Aorta (tissue), 5 donors: ENCODE results near the gene WFIKKN1. TPM values are rescaled to one million over a fixed set of nuclear protein-coding genes. Genes with fewer than 3 reads are reported as not detected.

Experiments used
- ATAC-seq: fragments of 200-7000 bp; cut with Tn5 transposase; one replicate; pipeline ENCODE4 v1.9.1; 2022; ENCODE audit warnings: moderate library complexity; ENCODE audit not compliant: low FRiP score
- DNase-seq, 2 donors: peaks; one replicate each; pipeline ENCODE4 v3.0.0-alpha.2; 2020
- H3K27ac ChIP-seq, 2 donors: one replicate each; pipeline ENCODE4 v1.5.1; 2013; ENCODE audit warnings: low read length in 2 of 2, mild to moderate bottlenecking in 2 of 2, moderate library complexity in 2 of 2, control low read depth in 1 of 2, inconsistent platforms in 1 of 2, low read depth in 1 of 2
- H3K27me3 ChIP-seq, 2 donors: one replicate each; pipeline ENCODE4 v1.6.1; 2013; ENCODE audit warnings: control low read depth in 1 of 2, low read length in 1 of 2, mild to moderate bottlenecking in 1 of 2, moderate library complexity in 1 of 2; ENCODE audit not compliant: insufficient read depth in 2 of 2, control insufficient read depth in 1 of 2
- H3K36me3 ChIP-seq, 2 donors: one replicate each; pipeline ENCODE4 v1.6.1; 2013; ENCODE audit warnings: control low read depth in 1 of 2, low read length in 1 of 2, mild to moderate bottlenecking in 1 of 2; ENCODE audit not compliant: insufficient read depth in 2 of 2, control insufficient read depth in 1 of 2
- H3K4me1 ChIP-seq, 2 donors: one replicate each; pipeline ENCODE4 v1.6.1; 2013; ENCODE audit warnings: low read length in 2 of 2, control low read depth in 1 of 2, mild to moderate bottlenecking in 1 of 2, moderate library complexity in 1 of 2; ENCODE audit not compliant: insufficient read depth in 2 of 2, control insufficient read depth in 1 of 2
- H3K4me3 ChIP-seq, 2 donors: one replicate each; pipeline ENCODE4 v1.5.1; 2013; ENCODE audit warnings: low read length in 2 of 2, control low read depth in 1 of 2, mild to moderate bottlenecking in 1 of 2
- H3K9me3 ChIP-seq: one replicate; pipeline ENCODE4 v1.6.1; 2013; ENCODE audit warnings: mild to moderate bottlenecking, low read length; ENCODE audit not compliant: control insufficient read depth
- WGBS, 2 donors: extraction: QIAGEN DNeasy Blood & Tissue Kit; methylation state at CpG; one replicate each; pipeline ENCODE4 v1.1.7; 2013; 5-methylcytosine and 5-hydroxymethylcytosine counted together
- intact Hi-C, 2 donors: fragments of 100-400 bp; cut with DNase I; formaldehyde crosslinking; loops; one replicate each; pipeline versions ENCODE4 v1.14.2 to v1.15.0; 2022
- long read RNA-seq, 2 donors: library from polyadenylated mRNA; unstranded; transcript quantifications; one replicate each; pipeline ENCODE4 v2.0.0, GENCODE V29; 2020 to 2021
- polyA plus RNA-seq, 2 donors: library from polyadenylated mRNA; stranded (reverse); fragments of 200-250 nt; gene quantifications; one replicate each; pipeline ENCODE4 v1.2.3, GENCODE V29; 2013
- total RNA-seq, 2 donors: library from RNA; stranded (reverse); fragmentation: NEBNext Ultra II Directional; extraction: Animal tissue kit (Norgen Biotek cat#: 25700); gene quantifications; one replicate each; pipeline ENCODE4 v1.2.1, GENCODE V29; 2021
- donor health status: healthy with polysubstance abuse.
- donor health status: Bipolar disorder and iron deficiency.
- donor health status: DM: no; HTN: no; CAD: no.
- donor health status: DM: no; HTN: no; CAD: no.
- donor health status: DM: yes; HTN: yes; CAD: no.

Gene WFIKKN1
- total RNA-seq (1 to 10 TPM in 1 of 2 donors, under 1 TPM in 1; 0.33 to 1.0 TPM), polyA plus RNA-seq (1 to 10 TPM in 1 of 2 donors, under 1 TPM in 1; 0.63 to 2.2 TPM)
- long read RNA-seq, donor 1, full-length matches to known transcripts: 11 of 11 reads
- long read RNA-seq, donor 1, partial matches to known transcripts: 0 of 11 reads
- long read RNA-seq, donor 1, other reads (novel, unspliced or antisense): 0 of 11 reads
- long read RNA-seq, donor 2, full-length matches to known transcripts: 4 of 4 reads
- long read RNA-seq, donor 2, partial matches to known transcripts: 0 of 4 reads
- long read RNA-seq, donor 2, other reads (novel, unspliced or antisense): 0 of 4 reads

DNA sequence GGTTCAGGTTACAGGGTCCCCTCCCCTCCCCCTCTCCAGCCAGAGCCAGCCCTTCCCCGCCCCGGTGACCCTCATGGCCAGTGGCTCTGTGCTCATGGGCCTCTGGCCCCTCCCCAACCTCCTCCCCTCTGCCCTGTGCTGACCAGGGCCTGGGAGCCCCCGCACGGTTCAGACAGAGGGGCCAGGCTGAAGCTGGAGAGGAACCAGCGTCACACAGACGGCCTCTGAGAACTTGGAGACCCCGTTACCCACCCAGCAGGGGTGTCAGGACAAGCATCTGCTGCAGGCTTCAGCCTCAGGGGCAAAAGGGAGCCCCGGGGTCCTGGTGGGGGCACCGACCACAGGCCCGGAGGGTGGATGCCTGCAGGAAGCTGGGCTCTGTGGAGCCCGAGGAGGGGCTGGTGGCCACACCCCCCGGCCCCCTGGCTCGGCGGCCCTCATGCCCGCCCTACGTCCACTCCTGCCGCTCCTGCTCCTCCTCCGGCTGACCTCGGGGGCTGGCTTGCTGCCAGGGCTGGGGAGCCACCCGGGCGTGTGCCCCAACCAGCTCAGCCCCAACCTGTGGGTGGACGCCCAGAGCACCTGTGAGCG is at the start of gene WFIKKN1:
WFIKKN1 (plus strand) TSS at position 171 of the 591 bp plus-strand sequence; CDS start at position 440, 269 bp downstream.
- H3K36me3 ChIP-seq: peaks cover 0 to 2% of the 10 kb centered on the region in 2 donors
- no peak for ATAC-seq
- H3K27ac ChIP-seq: no peak within 1 kb of the TSS
- no peaks in the 10 kb centered on the region for H3K4me1 ChIP-seq
- peak in 1 of 2 donors; percentile 46 for DNase-seq
- no peaks in the 10 kb centered on the region for H3K9me3 ChIP-seq
- 7% methylated on average over 21 to 23 of the region's 23 CpGs for WGBS, 2 donors
- intact Hi-C loops: no loop called here
- H3K27me3 ChIP-seq: no peaks in the 10 kb centered on the region
- H3K4me3 ChIP-seq: no peak within 1 kb of the TSS

- no peaks in the 10 kb centered on the region for H3K9me3 ChIP-seq
- H3K36me3 ChIP-seq: no peaks in the 10 kb centered on the region
- 81 to 90% methylated on average over 18 of the region's 18 CpGs for WGBS, 2 donors
- ATAC-seq (no peak), DNase-seq (no peak)
- H3K27ac ChIP-seq: no peak overlapping the region
- H3K27me3 ChIP-seq: no peaks in the 10 kb centered on the region
- intact Hi-C loops: no loop called here
- H3K4me3 ChIP-seq: no peak overlapping the region
- H3K4me1 ChIP-seq: no peaks in the 10 kb centered on the region
Observed at GRCh38 chr16:582218-582613, 48.6 kb upstream of the WFIKKN1 start.

GRCh38 chr16:582614-583331 is 48.0 kb upstream of the WFIKKN1 start:
- intact Hi-C loops: no loop called here
- Histone ChIP-seq H3K4me3 (no peak overlapping the region), H3K4me1 (no peaks in the 10 kb centered on the region), H3K9me3 (no peaks in the 10 kb centered on the region), H3K36me3 (no peaks in the 10 kb centered on the region), H3K27ac (no peak overlapping the region), H3K27me3 (no peaks in the 10 kb centered on the region)
- no peak for ATAC-seq
- no peak for DNase-seq
- 76 to 78% methylated on average over 20 to 21 of the region's 21 CpGs for WGBS, 2 donors

- 67 to 71% methylated on average over 16 of the region's 16 CpGs for WGBS, 2 donors
Observed at GRCh38 chr16:583470-583814, 47.3 kb upstream of the WFIKKN1 start.

DNA sequence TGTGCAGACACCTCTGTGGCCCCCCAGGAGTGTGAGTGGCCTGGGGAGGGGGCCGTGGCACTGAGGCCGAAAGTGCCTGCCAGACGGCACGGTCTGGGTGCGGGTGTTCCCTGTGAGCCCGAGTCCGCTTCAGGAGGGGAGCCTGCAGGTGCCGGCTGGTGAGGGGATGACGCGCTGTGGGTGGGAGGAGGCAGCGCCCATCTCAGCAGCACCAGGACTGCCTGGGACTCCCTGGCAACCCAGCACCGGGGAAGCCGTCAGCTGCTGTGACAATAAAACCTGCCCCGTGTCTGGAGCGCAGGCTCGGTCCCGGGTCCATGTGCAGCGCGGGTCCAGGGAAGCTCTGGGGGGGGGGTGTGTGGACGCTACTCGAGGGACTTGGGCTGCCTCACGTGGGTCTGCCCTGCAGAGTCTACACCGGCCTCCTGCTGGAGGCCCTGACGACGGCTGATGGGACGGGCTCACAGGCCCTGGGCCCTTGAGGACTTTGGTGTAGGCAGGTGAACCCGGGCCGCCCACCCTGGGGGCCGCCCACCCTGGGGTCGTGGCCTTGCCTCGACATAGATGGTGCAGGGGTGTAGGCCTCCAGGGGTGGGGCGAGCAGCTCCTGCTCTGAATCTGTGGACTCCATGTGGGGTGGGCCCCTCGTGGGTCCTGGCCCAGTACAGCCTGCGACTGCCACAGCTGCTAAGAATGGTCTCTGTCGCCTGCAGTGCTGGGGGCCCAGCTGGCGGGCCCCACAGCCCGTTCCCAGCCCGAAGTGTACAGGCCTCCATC is 46.8 kb upstream of the WFIKKN1 start:
- no peaks in the 10 kb centered on the region for H3K4me1 ChIP-seq
- ATAC-seq: no peak
- intact Hi-C loops: no loop called here
- no peaks in the 10 kb centered on the region for H3K27me3 ChIP-seq
- H3K27ac ChIP-seq: no peak overlapping the region
- no peak overlapping the region for H3K4me3 ChIP-seq
- H3K36me3 ChIP-seq: no peaks in the 10 kb centered on the region
- H3K9me3 ChIP-seq: no peaks in the 10 kb centered on the region
- no peak for DNase-seq
- WGBS, 2 donors: 59% methylated on average over 34 to 38 of the region's 38 CpGs

More at GRCh38 chr16:583470-583814, 47.3 kb upstream of the WFIKKN1 start:
- ATAC-seq (no peak), DNase-seq (no peak)
- H3K9me3 ChIP-seq: no peaks in the 10 kb centered on the region
- H3K4me3 ChIP-seq: no peak overlapping the region
- no peaks in the 10 kb centered on the region for H3K4me1 ChIP-seq
- no peak overlapping the region for H3K27ac ChIP-seq
- no peaks in the 10 kb centered on the region for H3K27me3 ChIP-seq
- H3K36me3 ChIP-seq: no peaks in the 10 kb centered on the region
- intact Hi-C loops: no loop called here

- DNase-seq: no peak
- H3K27ac ChIP-seq: no peak overlapping the region
- no peak overlapping the region for H3K4me3 ChIP-seq
- H3K9me3 ChIP-seq: no peaks in the 10 kb centered on the region
- no peaks in the 10 kb centered on the region for H3K27me3 ChIP-seq
- H3K36me3 ChIP-seq: no peaks in the 10 kb centered on the region
- intact Hi-C loops: loop anchor here in 1 of 2 donors (5.0 kb wide), 1 partner anchor 52 kb away; the partner anchor contains the start of gene METTL26
- WGBS, 2 donors: 14 to 19% methylated on average over 10 of the region's 10 CpGs
- no peak for ATAC-seq
- no peaks in the 10 kb centered on the region for H3K4me1 ChIP-seq
Observed at GRCh38 chr16:585351-585750, 45.4 kb upstream of the WFIKKN1 start.

DNA sequence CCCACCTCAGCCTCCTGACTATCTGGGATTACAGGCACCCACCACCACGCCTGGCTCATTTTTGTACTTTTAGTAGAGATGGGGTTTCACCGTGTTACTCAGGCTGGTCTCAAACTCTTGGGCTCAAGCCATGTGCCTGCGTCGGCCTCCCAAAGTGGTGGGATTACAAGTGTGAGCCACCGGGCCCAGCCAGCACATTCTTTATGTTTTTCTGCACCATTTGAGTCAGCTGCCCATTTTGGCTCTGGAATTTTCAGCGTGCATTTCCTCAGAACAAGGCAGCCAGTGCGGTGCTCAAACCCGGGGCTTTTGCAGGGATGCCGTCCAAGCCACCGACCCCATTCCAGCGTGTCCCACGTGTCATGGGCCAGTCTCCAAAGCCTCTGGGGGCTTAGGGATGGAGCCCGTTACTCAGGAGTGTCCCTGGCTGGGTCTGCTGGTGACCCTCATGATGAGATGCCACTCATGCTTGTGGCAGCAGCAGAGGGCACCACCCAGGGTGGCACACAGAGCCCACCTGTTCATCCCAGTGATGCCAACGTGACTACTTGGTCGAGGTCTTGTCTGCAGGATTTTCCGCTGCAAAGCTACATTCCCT is 44.6 kb upstream of the WFIKKN1 start:
- Histone ChIP-seq H3K27me3 (no peaks in the 10 kb centered on the region), H3K4me1 (no peaks in the 10 kb centered on the region), H3K27ac (no peak overlapping the region), H3K9me3 (no peaks in the 10 kb centered on the region), H3K4me3 (no peak overlapping the region), H3K36me3 (no peaks in the 10 kb centered on the region)
- WGBS, 2 donors: 21 to 22% methylated on average over 16 of the region's 16 CpGs
- no peak for ATAC-seq
- intact Hi-C loops: loop anchor here in 1 of 2 donors (5.0 kb wide), 1 partner anchor 51 kb away; the partner anchor contains the start of gene METTL26
- DNase-seq: no peak
